ENCODE data around the gene TMPRSS2. TPM values are rescaled to one million over a fixed set of nuclear protein-coding genes. Genes with fewer than 3 reads are reported as not detected.

TMPRSS2 gene
- total RNA-seq (not detected), polyA plus RNA-seq (under 1 TPM in 1 of 2 donors, not detected in 1; 0.04 TPM)
- long read RNA-seq, donor 1, result 0 reads
- long read RNA-seq, donor 2, result 0 reads
- long read RNA-seq, donor 3, result 0 reads

DNA sequence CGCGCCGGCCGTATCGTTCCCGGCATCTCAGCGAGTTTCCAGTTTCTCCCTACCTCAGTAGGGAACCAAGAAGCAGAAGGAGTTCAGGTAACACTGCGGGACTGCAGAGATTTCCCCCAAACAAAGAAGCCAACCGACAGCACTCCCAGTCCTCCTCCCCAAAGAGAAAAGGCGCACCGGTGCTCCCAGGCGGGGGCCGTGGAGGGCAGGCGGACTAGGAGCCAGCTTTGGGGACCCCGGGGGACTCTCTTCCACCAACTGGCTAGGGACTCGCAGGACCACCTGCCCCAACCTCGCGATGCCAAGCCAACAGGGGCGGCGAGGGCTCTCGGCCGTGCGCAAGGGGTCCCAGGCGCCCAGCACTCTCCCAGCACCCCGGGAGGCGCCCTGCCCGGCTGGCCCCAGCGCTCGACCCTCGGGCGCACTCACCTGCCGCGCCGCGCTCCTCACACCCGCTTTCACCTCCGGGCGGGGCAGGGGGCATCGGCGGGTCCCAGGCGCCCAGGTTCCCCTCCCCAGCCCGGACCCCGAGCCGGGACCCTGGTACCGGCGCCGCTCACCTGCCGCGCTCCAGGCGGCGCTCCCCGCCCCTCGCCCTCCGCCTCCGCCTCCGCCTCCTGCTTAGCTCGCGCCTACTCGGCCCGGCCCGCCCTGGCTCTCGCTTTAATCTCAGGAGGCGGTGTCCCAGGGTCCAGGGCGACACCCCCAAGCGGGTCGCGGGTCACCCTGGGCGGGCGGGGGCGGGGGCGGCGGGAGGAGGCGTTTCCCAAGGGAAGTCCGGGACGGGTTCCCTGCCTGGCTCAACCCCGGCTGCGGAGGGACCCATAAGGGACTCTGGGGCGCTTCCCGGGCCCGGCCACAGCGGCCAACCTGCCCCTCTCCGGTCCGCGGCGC is at the start of gene TMPRSS2:
Gene TMPRSS2, minus strand, starts transcription at position 638 of the 894 bp plus-strand sequence. CDS start 10,025 bp downstream, outside the sequence.
- TF ChIP-seq, protein P1, sequence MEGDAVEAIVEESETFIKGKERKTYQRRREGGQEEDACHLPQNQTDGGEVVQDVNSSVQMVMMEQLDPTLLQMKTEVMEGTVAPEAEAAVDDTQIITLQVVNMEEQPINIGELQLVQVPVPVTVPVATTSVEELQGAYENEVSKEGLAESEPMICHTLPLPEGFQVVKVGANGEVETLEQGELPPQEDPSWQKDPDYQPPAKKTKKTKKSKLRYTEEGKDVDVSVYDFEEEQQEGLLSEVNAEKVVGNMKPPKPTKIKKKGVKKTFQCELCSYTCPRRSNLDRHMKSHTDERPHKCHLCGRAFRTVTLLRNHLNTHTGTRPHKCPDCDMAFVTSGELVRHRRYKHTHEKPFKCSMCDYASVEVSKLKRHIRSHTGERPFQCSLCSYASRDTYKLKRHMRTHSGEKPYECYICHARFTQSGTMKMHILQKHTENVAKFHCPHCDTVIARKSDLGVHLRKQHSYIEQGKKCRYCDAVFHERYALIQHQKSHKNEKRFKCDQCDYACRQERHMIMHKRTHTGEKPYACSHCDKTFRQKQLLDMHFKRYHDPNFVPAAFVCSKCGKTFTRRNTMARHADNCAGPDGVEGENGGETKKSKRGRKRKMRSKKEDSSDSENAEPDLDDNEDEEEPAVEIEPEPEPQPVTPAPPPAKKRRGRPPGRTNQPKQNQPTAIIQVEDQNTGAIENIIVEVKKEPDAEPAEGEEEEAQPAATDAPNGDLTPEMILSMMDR (IDR thresholded peaks at IDR 0.05), result no peak
- TF ChIP-seq POLR2A (IDR thresholded peaks at IDR 0.05), result no peak
- peaks cover 0 to 19% (median 4%) of the 10 kb centered on the region in 12 donors for H3K4me1 ChIP-seq
- intact Hi-C loops (cut with DNase I), result no loop called here
- no peaks in the 10 kb centered on the region for H3K9me3 ChIP-seq
- no peak within 1 kb of the TSS for H3K27ac ChIP-seq
- ATAC-seq (peak in 2 of 4 donors; percentile 54 to 56), DNase-seq (no peak)
- peaks cover 23 to 86% (median 46%) of the 10 kb centered on the region in 9 donors for H3K27me3 ChIP-seq
- H3K36me3 ChIP-seq, result no peaks in the 10 kb centered on the region
- 1 to 2% (median 1%) methylated on average over 58 to 85 of the region's 85 CpGs for WGBS, 4 donors
- H3K4me3 ChIP-seq, result peak within 1 kb of the TSS in 11 of 12 donors; percentile 7 to 46 (median 30)

DNA sequence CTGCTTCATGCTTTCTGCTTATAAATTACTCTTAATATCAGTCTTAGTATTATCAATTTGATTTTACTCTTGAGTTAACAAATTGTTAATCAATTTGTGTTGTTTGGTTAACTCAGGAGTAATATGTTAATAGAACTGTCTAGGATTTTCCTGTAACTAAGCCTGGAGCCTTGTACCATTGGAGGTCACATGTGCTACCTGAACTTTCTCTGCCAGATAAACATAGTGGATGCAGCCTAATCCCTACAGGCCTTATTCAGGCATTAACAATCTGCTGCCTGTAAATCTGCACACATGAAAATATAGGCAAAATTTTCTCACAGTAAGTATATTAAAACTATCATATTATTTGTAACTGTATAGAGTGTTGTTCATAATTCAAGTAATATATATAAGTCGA is 47.1 kb upstream of the TMPRSS2 start:
- H3K9me3 ChIP-seq, result no peaks in the 10 kb centered on the region
- no peak overlapping the region for H3K4me3 ChIP-seq
- H3K36me3 ChIP-seq, result no peaks in the 10 kb centered on the region
- DNase-seq, result no peak
- ATAC-seq, result no peak
- no peaks in the 10 kb centered on the region for H3K27me3 ChIP-seq
- 77 to 89% (median 84%) methylated on average over 1 of the region's 1 CpG for WGBS, 4 donors
- H3K27ac ChIP-seq, result no peak overlapping the region
- no peak for TF ChIP-seq POLR2A (IDR thresholded peaks at IDR 0.05)
- TF ChIP-seq, protein P1 (IDR thresholded peaks at IDR 0.05), result no peak
- peaks cover 0 to 6% (median 0%) of the 10 kb centered on the region in 12 donors for H3K4me1 ChIP-seq
- intact Hi-C loops (cut with DNase I), result no loop called here

GRCh38 chr21:41552254-41552653 is 44.3 kb upstream of the TMPRSS2 start:
- TF ChIP-seq POLR2A (IDR thresholded peaks at IDR 0.05), result no peak
- TF ChIP-seq, protein P1 (IDR thresholded peaks at IDR 0.05), result no peak
- H3K27me3 ChIP-seq, result peaks cover 0 to 5% (median 0%) of the 10 kb centered on the region in 9 donors
- peaks cover 0 to 6% (median 0%) of the 10 kb centered on the region in 12 donors for H3K4me1 ChIP-seq
- H3K9me3 ChIP-seq, result no peaks in the 10 kb centered on the region
- no peaks in the 10 kb centered on the region for H3K36me3 ChIP-seq
- H3K27ac ChIP-seq, result no peak overlapping the region
- intact Hi-C loops (cut with DNase I), result no loop called here
- no peak overlapping the region for H3K4me3 ChIP-seq
- no peak for DNase-seq
- 84 to 88% (median 86%) methylated on average over 6 of the region's 6 CpGs for WGBS, 4 donors
- no peak for ATAC-seq

- intact Hi-C loops (cut with DNase I), result no loop called here
- H3K9me3 ChIP-seq, result no peaks in the 10 kb centered on the region
- 75 to 81% (median 78%) methylated on average over 8 of the region's 8 CpGs for WGBS, 4 donors
- no peak for TF ChIP-seq POLR2A (IDR thresholded peaks at IDR 0.05)
- TF ChIP-seq, protein P1 (IDR thresholded peaks at IDR 0.05), result no peak
- H3K4me1 ChIP-seq, result no peaks in the 10 kb centered on the region
- H3K27me3 ChIP-seq, result peaks cover 0 to 21% (median 0%) of the 10 kb centered on the region in 9 donors
- no peak overlapping the region for H3K4me3 ChIP-seq
- H3K36me3 ChIP-seq, result no peaks in the 10 kb centered on the region
- ATAC-seq (no peak), DNase-seq (no peak)
- no peak overlapping the region for H3K27ac ChIP-seq
These were observed 40.8 kb upstream of the TMPRSS2 start for GRCh38 chr21:41548781-41549180.

Measured in heart left ventricle (tissue), 16 donors.